Posterior vena cava (tissue), 2 donors: ENCODE measurements around the gene NSD1. TPM values are rescaled to one million over a fixed set of nuclear protein-coding genes. Genes with fewer than 3 reads are reported as not detected.
A peak's percentile ranks its signal among the peaks of the same experiment; 100 is the strongest.
"Not testable (repeated sequence)": the region's sequence is repeated elsewhere in the genome, so short reads cannot be mapped to it uniquely, and the experiment has no call there.

Experiments
- DNase-seq: peaks from one replicate; pipeline ENCODE4 v3.0.0-alpha.2; 2020; ENCODE audit warnings: low spot score
- intact Hi-C, 2 donors: fragments of 100-400 bp; cut with DNase I; formaldehyde crosslinking; loops; one replicate each; pipeline versions ENCODE4 v1.14.1 to v1.14.2; 2022 to 2023
- total RNA-seq, 2 donors: library from RNA; stranded (reverse); fragmentation: NEBNext Ultra II Directional; extraction: Animal tissue kit (Norgen Biotek cat#: 25700); gene quantifications; one replicate each; pipeline ENCODE4 v1.2.1, GENCODE V29; 2021
- donor health status: DM: yes; HTN: yes; CAD: no.
- donor health status: DM: yes; HTN: yes; CAD: no.

Gene NSD1
- total RNA-seq, 2 donors from 2014 or later: 60.5 to 67.6 TPM

DNA sequence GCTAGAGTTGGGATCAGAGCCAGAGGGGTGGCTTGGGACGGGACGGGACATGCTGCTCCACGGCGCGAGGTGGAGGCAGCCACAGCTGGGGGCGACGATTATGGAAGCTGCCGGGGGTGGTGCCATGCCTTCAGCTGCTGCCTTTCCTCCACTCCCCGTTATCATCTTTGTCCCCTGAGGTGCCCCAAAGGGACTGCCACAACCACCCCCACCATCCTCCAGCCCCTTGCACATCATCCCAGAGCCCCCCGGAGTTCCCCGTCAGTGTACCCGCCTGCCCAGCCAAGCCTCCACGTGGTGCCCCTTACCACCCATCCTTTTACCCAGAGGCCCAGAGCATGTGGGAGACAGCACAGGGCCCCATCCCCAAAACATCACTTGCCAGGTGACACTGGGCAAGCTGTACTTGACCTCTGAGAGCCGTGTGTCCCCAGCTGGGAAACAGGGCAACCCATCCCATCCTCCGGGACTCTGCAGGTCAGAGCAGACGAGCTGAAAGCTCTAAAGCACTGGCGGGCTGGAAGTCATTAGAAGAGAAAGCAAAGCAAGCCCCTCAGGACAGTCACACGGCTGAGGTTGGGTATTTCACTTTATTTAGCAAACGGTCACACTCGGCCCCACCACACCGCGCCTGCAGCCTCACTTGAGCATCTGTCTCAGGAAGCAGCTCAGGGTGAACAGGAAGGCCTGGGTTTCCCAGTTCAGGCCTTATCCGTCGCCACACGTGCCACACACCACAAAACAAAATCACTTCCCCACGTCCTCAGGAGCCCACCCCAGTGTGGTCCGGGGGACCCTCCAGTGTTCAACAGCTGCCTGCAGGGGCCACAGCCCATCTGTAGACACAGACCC is 197.6 kb downstream of the NSD1 start:
- peak; percentile 67 for DNase-seq

GRCh38 chr5:177332031-177332895 is 198.7 kb downstream of the NSD1 start:
- intact Hi-C loops: loop anchor here in 1 of 2 donors (5.0 kb wide), 1 partner anchor 420 kb away; no protein-coding TSS in a partner anchor
- DNase-seq: peak; percentile 73

More for the DNA sequence above, 197.6 kb downstream of the NSD1 start:
- intact Hi-C loops: loop anchor here in 1 of 2 donors (5.0 kb wide), 1 partner anchor 419 kb away; no protein-coding TSS in a partner anchor

GRCh38 chr5:177332896-177333260 is 199.3 kb downstream of the NSD1 start:
- no peak for DNase-seq
- intact Hi-C loops: loop anchor here in 1 of 2 donors (5.0 kb wide), 1 partner anchor 421 kb away; no protein-coding TSS in a partner anchor

DNA sequence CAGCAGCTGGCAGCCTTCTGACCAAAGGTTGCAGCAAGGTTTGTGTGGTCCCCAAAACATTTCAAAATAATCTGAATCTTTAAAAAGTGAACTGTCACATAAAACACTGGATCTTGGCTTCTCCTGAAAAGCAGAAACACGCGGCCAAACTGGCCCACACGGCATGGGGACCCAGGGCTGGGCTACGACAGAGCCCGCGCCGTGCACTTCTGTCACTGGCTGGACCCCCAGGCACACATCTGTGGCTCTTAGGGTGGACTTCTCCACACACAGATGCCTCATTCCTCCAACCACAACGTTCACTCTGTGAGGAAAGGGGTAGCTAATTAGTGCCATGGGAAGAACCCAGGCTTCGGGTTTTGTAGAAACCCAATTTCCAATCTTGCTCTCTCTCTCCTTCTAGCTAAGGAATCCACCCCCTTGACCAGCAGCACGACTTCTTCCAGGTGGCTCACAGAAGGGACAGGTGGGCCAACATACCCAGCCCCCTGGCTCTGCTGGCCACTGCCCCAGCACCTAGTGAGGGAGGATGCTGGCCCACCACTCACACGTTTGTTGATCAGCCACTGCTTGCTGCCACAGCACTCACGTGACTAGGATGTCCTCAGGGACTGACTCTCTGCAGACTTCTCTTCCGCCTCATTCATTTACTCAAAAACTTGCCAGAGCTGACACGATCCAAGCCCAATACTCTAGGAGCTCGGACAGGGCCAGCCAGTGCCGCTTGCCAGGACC is 200.0 kb downstream of the NSD1 start:
- intact Hi-C loops: loop anchor here in 1 of 2 donors (5.0 kb wide), 1 partner anchor 421 kb away; no protein-coding TSS in a partner anchor
- DNase-seq: peak; percentile 42

DNA sequence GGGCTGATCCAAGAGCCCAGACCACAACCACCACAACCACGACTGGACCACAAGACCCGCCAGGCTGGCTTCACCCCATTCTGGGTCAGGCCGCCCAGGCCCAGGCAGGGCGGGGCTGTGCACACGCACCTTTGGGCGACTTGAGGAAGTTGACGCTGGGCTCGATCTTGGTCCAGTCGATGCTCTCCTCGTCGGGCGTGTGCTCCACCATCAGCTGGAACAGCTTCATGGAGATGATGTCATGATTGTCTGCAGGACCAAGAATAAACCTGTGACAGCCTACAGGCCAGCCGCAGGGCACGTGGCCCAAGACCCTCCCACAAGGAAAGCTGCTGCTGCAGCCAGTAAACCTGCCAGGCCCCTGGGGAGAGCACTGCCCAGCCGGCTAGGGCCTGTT is 200.6 kb downstream of the NSD1 start:
- DNase-seq: peak; percentile 29
- intact Hi-C loops: loop anchor here in 1 of 2 donors (5.0 kb wide), 1 partner anchor 422 kb away; no protein-coding TSS in a partner anchor

DNA sequence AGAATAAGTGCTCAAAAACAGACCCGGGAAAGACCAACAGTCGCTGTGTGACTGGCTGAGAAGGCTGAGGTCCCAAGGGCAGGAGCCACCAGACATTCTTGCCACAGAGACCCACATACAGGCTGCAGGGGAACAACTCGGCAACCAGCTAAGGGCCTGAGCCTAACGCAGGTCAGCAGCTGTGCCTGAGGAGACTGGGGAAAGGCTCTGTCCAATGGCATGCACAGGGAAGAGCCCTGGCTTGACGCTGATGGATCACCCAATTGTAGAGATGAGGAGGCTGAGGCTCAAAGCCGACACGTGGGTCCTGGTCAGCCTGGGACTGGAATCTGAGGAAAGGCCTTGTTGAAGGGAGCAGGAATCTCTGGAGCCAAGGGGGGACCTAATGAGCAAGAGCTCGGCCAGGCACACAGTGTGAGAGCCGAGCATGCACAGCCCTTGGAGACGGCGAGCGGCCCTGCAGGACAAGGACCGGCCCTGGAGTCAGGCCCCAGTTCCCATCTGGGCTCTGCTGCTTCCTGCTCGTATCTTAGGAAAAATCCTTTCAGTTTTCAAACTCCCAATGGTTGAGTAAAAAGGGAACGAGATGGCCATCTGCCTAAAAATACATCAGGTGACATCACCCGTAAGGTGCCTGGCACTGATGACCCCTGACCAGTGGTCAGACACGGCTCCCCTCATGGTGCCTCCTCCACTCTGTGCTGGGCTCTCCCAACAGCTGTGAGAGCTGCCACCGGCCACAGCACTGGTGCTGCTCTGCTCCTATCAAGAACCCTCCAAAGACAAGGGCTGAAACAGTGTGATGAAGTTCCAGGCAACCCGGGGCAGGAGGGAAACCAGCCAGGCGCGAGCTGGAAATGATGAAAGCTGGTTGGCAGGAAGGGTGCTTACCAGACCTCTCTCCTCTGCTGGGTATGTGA is 201.5 kb downstream of the NSD1 start:
- intact Hi-C loops: loop anchor here in 1 of 2 donors (5.0 kb wide), 1 partner anchor 423 kb away; no protein-coding TSS in a partner anchor
- DNase-seq: peak; percentile 49

- intact Hi-C loops: no loop called here
- DNase-seq: peak; percentile 28
These were observed 202.1 kb downstream of the NSD1 start for GRCh38 chr5:177335701-177336065.

GRCh38 chr5:177336112-177336511 is 202.5 kb downstream of the NSD1 start:
- DNase-seq: peak; percentile 55
- intact Hi-C loops: no loop called here

DNA sequence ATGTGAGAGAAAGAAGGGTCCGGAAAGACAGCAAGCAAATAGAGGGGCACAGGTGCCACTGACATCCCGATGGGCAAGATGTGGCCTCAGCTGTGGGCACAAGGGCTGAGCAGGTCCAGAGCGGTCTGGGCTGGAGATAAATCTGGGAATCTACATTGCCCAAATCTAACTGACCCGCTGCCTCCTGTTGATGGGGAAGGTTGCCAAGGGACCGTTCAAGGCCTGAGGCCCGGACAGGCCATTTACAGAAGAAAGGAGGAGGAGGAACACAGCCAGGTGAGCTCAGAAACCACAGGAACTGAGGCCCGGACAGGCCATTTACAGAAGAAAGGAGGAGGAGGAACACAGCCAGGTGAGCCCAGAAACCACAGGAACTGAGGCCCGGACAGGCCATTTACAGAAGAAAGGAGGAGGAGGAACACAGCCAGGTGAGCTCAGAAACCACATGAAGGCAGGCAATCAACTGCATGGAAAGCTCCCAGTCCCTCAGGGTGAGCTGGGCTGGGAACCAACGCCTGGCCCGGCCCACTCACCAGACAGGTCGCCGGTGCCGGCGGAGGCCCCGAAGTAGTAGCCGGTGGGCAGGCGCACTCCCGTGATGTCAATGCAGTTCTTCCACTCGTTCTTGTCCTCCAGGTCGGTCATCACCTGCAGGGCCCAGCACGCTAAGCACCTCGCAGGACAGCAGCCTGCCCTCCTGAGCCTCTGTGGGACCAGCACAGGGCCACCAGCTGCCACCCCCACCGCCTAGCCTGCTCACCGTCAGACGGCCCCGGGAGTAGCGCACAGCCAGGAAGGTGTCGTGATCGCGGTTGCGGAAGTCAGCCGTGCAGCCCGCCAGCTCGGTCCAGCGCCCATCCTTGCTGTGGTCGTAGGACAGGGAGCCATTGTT is 203.3 kb downstream of the NSD1 start:
- intact Hi-C loops: no loop called here
- peak; percentile 82 for DNase-seq

- intact Hi-C loops: no loop called here
- peak; percentile 79 for DNase-seq
These were observed 204.9 kb downstream of the NSD1 start for GRCh38 chr5:177338251-177339106.

DNA sequence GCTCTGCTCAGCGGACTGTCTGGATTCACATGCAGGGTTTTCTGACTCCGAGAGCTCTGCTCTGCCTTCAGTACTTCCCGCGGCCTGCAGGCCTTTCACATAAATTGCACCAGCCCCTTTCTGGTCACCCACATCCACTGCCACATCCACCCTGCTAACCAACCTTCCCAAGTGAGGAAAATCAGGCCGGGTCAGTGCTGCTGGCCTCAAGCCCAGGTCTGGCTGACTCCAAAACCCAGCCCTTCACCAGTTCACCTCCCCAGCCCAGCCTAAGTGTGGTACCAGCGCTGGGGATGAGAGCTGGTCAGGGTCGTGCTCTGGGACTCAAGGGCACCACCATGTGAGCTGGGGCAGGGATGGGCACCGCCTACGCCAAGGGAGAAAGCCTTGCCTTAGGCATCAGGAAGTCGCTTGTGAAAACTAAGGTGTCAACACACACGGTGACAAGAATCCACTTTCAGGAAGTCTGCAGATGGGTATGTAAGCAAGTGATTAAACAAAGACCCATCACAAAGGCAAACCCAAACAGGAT is 205.6 kb downstream of the NSD1 start:
- DNase-seq: peak; percentile 76
- intact Hi-C loops: no loop called here

DNA sequence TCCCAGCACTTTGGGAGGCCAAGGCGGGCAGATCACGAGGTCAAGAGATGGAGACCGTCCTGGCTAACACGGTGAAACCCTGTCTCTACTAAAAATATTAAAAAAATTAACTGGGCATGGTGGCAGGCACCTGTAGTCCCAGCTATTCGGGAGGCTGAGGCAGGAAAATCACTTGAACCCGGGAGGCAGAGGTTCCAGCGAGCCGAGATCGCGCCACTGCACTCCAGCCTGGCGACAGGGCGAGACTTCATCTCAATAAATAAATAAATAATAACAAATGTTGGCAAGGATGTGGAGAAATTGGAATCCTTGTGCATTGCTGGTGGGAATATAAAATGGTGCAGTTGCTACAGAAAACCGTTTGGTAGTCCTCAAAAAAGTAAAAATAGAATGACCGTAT is 209.4 kb downstream of the NSD1 start:
- peak; percentile 24 for DNase-seq
- intact Hi-C loops: not testable (repeated sequence)

GRCh38 chr5:177343777-177344176 is 210.2 kb downstream of the NSD1 start:
- no peak for DNase-seq
- intact Hi-C loops: no loop called here

GRCh38 chr5:177344891-177345290 is 211.3 kb downstream of the NSD1 start:
- intact Hi-C loops: no loop called here
- DNase-seq: no peak

- intact Hi-C loops: no loop called here
These were observed 213.2 kb downstream of the NSD1 start for GRCh38 chr5:177346820-177347219.

DNA sequence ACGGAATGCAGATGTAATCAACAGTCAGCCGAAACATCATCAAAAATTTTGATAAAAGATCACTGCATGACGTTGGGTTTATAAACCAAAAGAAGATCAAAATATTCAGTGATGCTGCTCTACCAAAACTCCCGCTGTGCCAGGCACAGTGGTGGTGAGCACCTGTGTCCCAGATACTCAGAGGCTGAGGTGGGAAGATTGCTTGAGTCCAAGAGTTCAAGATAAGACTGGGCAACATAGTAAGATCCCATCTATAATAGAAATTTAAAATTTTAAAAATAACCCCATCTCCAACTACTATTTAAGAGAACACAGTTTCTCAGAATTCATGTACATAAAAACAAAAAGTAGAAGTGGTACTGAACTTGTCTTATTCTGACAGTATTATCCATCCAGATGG is 214.1 kb downstream of the NSD1 start:
- DNase-seq: no peak
- intact Hi-C loops: no loop called here

More at GRCh38 chr5:177346820-177347219, 213.2 kb downstream of the NSD1 start:
- no peak for DNase-seq
